NCI-H2029 treated with DMSO at 0.1 percent for 48 hours (cell line): Measurements from ENCODE around the gene THSD4.
"Not testable (repeated sequence)": the region's sequence is repeated elsewhere in the genome, so short reads cannot be mapped to it uniquely, and the experiment has no call there.

ENCODE experiments used
- DNase-seq: peaks from one replicate; lab custom pipeline; 2025; lab: John Stamatoyannopoulos, UW

THSD4 gene

GRCh38 chr15:71261418-71261817 is 146.1 kb downstream of the THSD4 start:
- DNase-seq, result no peak

GRCh38 chr15:71261909-71262308 is 146.6 kb downstream of the THSD4 start:
- no peak for DNase-seq

- DNase-seq, result no peak
Measured at GRCh38 chr15:71262599-71262998, 147.3 kb downstream of the THSD4 start.

GRCh38 chr15:71265606-71266005 is 150.3 kb downstream of the THSD4 start:
- DNase-seq, result not testable (repeated sequence)

- DNase-seq, result no peak
Measured at GRCh38 chr15:71271327-71271726, 156.1 kb downstream of the THSD4 start.

GRCh38 chr15:71272932-71273331 is 157.7 kb downstream of the THSD4 start:
- DNase-seq, result no peak

- no peak for DNase-seq
Measured at GRCh38 chr15:71273731-71274447, 158.6 kb downstream of the THSD4 start.

- no peak for DNase-seq
Measured at GRCh38 chr15:71274448-71274798, 159.2 kb downstream of the THSD4 start.

- DNase-seq, result no peak
Measured at GRCh38 chr15:71275098-71275497, 159.8 kb downstream of the THSD4 start.

- DNase-seq, result no peak
Measured at GRCh38 chr15:71275566-71276335, 160.5 kb downstream of the THSD4 start.

- no peak for DNase-seq
Measured at GRCh38 chr15:71276336-71276665, 161.0 kb downstream of the THSD4 start.

GRCh38 chr15:71278989-71279756 is 163.9 kb downstream of the THSD4 start:
- peak; percentile 81 for DNase-seq

GRCh38 chr15:71279757-71280141 is 164.5 kb downstream of the THSD4 start:
- no peak for DNase-seq

GRCh38 chr15:71280206-71280605 is 164.9 kb downstream of the THSD4 start:
- DNase-seq, result no peak

- DNase-seq, result no peak
Measured at GRCh38 chr15:71281256-71281655, 166.0 kb downstream of the THSD4 start.

- no peak for DNase-seq
Measured at GRCh38 chr15:71282076-71282475, 166.8 kb downstream of the THSD4 start.

GRCh38 chr15:71288348-71288955 is 173.2 kb downstream of the THSD4 start:
- DNase-seq, result no peak

GRCh38 chr15:71290002-71290401 is 174.7 kb downstream of the THSD4 start:
- DNase-seq, result no peak

- DNase-seq, result no peak
Measured at GRCh38 chr15:71290881-71291635, 175.8 kb downstream of the THSD4 start.

GRCh38 chr15:71291723-71292122 is 176.5 kb downstream of the THSD4 start:
- DNase-seq, result no peak

- DNase-seq, result no peak
Measured at GRCh38 chr15:71293723-71294122, 178.5 kb downstream of the THSD4 start.
